ENCODE data around the gene TAF1B. TPM values are rescaled to one million over a fixed set of nuclear protein-coding genes. Genes with fewer than 3 reads are reported as not detected.

Gene TAF1B
- total RNA-seq, 3 donors from 2014 or later = 9.4 to 14.1 (median 13.2) TPM

- Histone ChIP-seq H3K4me3 (no peak overlapping the region), H3K9me3 (no peaks in the 10 kb centered on the region), H3K4me1 (ENCODE audit: low read depth) (peaks cover 6% of the 10 kb centered on the region), H3K36me3 (ENCODE audit: low read depth) (no peaks in the 10 kb centered on the region)
- intact Hi-C loops (cut with DNase I, micrococcal nuclease) = loop anchor here (5.0 to 10.0 kb wide), 2 partner anchors 65 to 67 kb away; partner anchors contain the start of gene KLF11 (in 1 of the 2)
- peak in 1 of 3 donors; percentile 38 for DNase-seq
- no peak for TF ChIP-seq CTCF (IDR thresholded peaks at IDR 0.05)
- ATAC-seq = no peak
These were observed 136.7 kb downstream of the TAF1B start for GRCh38 chr2:9979977-9980376.

GRCh38 chr2:9980520-9980919 is 137.2 kb downstream of the TAF1B start:
- DNase-seq (no peak), ATAC-seq (no peak)
- H3K4me1 ChIP-seq (ENCODE audit: low read depth) = peaks cover 8% of the 10 kb centered on the region
- H3K9me3 ChIP-seq = no peaks in the 10 kb centered on the region
- TF ChIP-seq CTCF (IDR thresholded peaks at IDR 0.05) = no peak
- intact Hi-C loops (cut with DNase I, micrococcal nuclease) = loop anchor here (5.0 to 10.0 kb wide), 2 partner anchors 64 to 67 kb away; partner anchors contain the start of gene KLF11 (in 1 of the 2)
- H3K36me3 ChIP-seq (ENCODE audit: low read depth) = no peaks in the 10 kb centered on the region
- no peak overlapping the region for H3K4me3 ChIP-seq

GRCh38 chr2:9981655-9982054 is 138.4 kb downstream of the TAF1B start:
- H3K4me1 ChIP-seq (ENCODE audit: low read depth) = peaks cover 8% of the 10 kb centered on the region
- intact Hi-C loops (cut with DNase I, micrococcal nuclease) = loop anchor here (5.0 to 10.0 kb wide), 2 partner anchors 63 to 66 kb away; partner anchors contain the start of gene KLF11 (in 1 of the 2)
- DNase-seq (no peak), ATAC-seq (no peak)
- no peak overlapping the region for H3K4me3 ChIP-seq
- no peaks in the 10 kb centered on the region for H3K9me3 ChIP-seq
- TF ChIP-seq CTCF (IDR thresholded peaks at IDR 0.05) = no peak
- H3K36me3 ChIP-seq (ENCODE audit: low read depth) = no peaks in the 10 kb centered on the region

GRCh38 chr2:9982248-9982647 is 139.0 kb downstream of the TAF1B start:
- no peaks in the 10 kb centered on the region for H3K36me3 ChIP-seq (ENCODE audit: low read depth)
- no peak for TF ChIP-seq CTCF (IDR thresholded peaks at IDR 0.05)
- intact Hi-C loops (cut with DNase I, micrococcal nuclease) = loop anchor here (5.0 to 10.0 kb wide), 2 partner anchors 63 to 65 kb away; partner anchors contain the start of gene KLF11 (in 1 of the 2)
- no peak overlapping the region for H3K4me3 ChIP-seq
- no peak for DNase-seq
- no peaks in the 10 kb centered on the region for H3K9me3 ChIP-seq
- peaks cover 8% of the 10 kb centered on the region for H3K4me1 ChIP-seq (ENCODE audit: low read depth)
- peak; percentile 14 for ATAC-seq

GRCh38 chr2:9982891-9983290 is 139.6 kb downstream of the TAF1B start:
- H3K4me1 ChIP-seq (ENCODE audit: low read depth) = peaks cover 8% of the 10 kb centered on the region
- H3K9me3 ChIP-seq = no peaks in the 10 kb centered on the region
- ATAC-seq = no peak
- no peak for DNase-seq
- no peaks in the 10 kb centered on the region for H3K36me3 ChIP-seq (ENCODE audit: low read depth)
- intact Hi-C loops (cut with DNase I, micrococcal nuclease) = loop anchor here (5.0 to 10.0 kb wide), 2 partner anchors 62 to 64 kb away; partner anchors contain the start of gene KLF11 (in 1 of the 2)
- TF ChIP-seq CTCF (IDR thresholded peaks at IDR 0.05) = no peak
- H3K4me3 ChIP-seq = no peak overlapping the region
